Mucosa of descending colon (tissue), 3 donors: Measurements from ENCODE around the gene ANKH. TPM values are rescaled to one million over a fixed set of nuclear protein-coding genes. Genes with fewer than 3 reads are reported as not detected.

Experiments used
- ATAC-seq: fragments of 200-7000 bp; cut with Tn5 transposase; one replicate; pipeline ENCODE4 v1.9.1; 2020; ENCODE audit warnings: mild to moderate bottlenecking, moderate library complexity
- DNase-seq, 3 donors: peaks; one replicate each; pipeline ENCODE4 v3.0.0-alpha.2; 2020
- H3K36me3 ChIP-seq: fragments of 200-600 bp; one replicate; pipeline ENCODE4 v1.8.0; 2021; ENCODE audit warnings: low read depth, mild to moderate bottlenecking
- H3K4me1 ChIP-seq: fragments of 200-600 bp; one replicate; pipeline ENCODE4 v1.8.0; 2021; ENCODE audit warnings: low read depth, mild to moderate bottlenecking
- H3K4me3 ChIP-seq: fragments of 200-600 bp; one replicate; pipeline ENCODE4 v1.8.0; 2021; ENCODE audit warnings: mild to moderate bottlenecking
- H3K9me3 ChIP-seq: fragments of 200-600 bp; one replicate; pipeline ENCODE4 v1.8.0; 2021; ENCODE audit warnings: mild to moderate bottlenecking
- intact Hi-C, 2 donors: fragments of 100-400 bp; cut with DNase I in 1 of 2; cut with micrococcal nuclease in 1 of 2; formaldehyde crosslinking; loops; one replicate each; pipeline versions ENCODE4 v1.11.0 to v1.11.1; 2022; cut with DNase I, micrococcal nuclease
- total RNA-seq, 3 donors: library from RNA; stranded (reverse); fragmentation: NEBNext Ultra II Directional in 2 of 3; extraction: Animal tissue kit (Norgen Biotek cat#: 25700) in 2 of 3; gene quantifications; one replicate each; pipeline versions ENCODE4 v1.2.1 to v1.2.4, GENCODE V29; 2021 to 2023
- TF ChIP-seq, protein P1 (sequence below): fragments of 200-600 bp; IDR thresholded peaks from one replicate; pipeline ENCODE4 v1.8.0; 2022; ENCODE audit warnings: antibody characterized with exemption, mild to moderate bottlenecking
- donor health status: DM: no; HTN: no; CAD: no; lungs with moderate emphysema.
- donor health status: DM: no; HTN: no; CAD: no.
- donor health status: DM: no; HTN: yes; CAD: no.

The ANKH gene
- total RNA-seq, 3 donors from 2014 or later, result 85.4 to 177 (median 105) TPM

DNA sequence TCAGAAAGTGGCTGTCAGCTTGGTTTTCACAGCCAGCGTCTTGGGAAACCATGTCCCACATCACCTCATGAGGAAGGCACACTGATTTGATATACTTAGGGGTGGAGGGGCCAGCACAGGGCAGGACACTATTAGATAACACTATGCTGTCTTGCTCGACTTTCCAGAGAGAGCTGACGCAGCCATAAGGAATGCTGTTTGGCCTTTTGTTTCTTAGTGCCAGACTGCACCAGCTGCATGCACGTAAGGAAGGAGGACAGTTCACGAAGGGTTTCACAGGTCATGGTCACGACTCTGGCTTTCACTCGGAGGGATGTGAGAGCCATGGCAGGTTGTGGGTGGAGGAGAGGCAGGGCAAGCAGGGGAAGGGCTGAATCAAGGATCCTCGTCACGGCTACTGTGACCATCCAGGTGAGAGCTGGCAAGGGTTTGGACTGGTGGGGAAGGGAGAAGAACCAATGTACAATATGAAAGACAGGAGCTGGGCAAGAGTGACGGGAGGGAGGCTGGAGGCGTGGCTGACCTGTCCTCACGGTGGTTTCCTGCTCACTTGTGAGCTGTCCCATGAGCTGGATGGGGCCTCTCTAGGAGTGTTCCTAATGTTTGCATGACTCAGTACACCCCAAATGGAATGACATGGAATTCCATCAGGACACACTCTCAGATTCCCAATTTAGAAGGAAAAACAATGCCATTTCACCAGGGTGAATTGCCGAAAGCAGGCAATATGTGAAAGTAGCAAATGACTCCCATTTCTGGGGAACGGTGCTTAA lies 145.3 kb downstream of the ANKH start:
- DNase-seq, result no peak
- TF ChIP-seq, protein P1, sequence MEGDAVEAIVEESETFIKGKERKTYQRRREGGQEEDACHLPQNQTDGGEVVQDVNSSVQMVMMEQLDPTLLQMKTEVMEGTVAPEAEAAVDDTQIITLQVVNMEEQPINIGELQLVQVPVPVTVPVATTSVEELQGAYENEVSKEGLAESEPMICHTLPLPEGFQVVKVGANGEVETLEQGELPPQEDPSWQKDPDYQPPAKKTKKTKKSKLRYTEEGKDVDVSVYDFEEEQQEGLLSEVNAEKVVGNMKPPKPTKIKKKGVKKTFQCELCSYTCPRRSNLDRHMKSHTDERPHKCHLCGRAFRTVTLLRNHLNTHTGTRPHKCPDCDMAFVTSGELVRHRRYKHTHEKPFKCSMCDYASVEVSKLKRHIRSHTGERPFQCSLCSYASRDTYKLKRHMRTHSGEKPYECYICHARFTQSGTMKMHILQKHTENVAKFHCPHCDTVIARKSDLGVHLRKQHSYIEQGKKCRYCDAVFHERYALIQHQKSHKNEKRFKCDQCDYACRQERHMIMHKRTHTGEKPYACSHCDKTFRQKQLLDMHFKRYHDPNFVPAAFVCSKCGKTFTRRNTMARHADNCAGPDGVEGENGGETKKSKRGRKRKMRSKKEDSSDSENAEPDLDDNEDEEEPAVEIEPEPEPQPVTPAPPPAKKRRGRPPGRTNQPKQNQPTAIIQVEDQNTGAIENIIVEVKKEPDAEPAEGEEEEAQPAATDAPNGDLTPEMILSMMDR, result no peak
- Histone ChIP-seq H3K36me3 (no peaks in the 10 kb centered on the region), H3K9me3 (no peaks in the 10 kb centered on the region), H3K4me3 (no peak overlapping the region), H3K4me1 (peaks cover 15% of the 10 kb centered on the region)
- intact Hi-C loops, result loop anchor here (5.0 kb wide), 2 partner anchors 221 to 286 kb away; no protein-coding TSS in a partner anchor
- no peak for ATAC-seq

DNA sequence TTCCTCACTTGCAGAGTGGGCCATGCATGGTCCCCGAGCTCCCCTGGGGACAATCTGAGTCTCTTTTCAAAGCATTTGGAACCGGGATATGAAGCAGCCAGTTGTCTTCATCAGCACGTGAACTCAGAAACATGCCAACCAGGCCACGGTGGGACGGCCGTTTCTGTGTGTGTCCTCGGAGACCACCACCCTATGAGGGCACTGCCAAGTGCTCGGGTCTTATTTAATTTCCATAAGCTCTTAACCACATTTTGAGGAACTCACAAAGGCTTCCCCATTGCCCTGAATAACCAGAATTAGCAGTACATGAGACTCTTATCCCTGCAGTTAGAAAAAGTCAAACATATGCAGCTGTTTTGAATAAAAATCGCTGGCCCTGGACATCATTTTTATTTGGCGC lies 146.9 kb downstream of the ANKH start:
- H3K36me3 ChIP-seq, result no peaks in the 10 kb centered on the region
- no peak overlapping the region for H3K4me3 ChIP-seq
- intact Hi-C loops, result loop anchor here (5.0 kb wide), 2 partner anchors 223 to 288 kb away; no protein-coding TSS in a partner anchor
- TF ChIP-seq, protein P1, result no peak
- ATAC-seq (no peak), DNase-seq (no peak)
- no peaks in the 10 kb centered on the region for H3K9me3 ChIP-seq
- H3K4me1 ChIP-seq, result peaks cover 15% of the 10 kb centered on the region

DNA sequence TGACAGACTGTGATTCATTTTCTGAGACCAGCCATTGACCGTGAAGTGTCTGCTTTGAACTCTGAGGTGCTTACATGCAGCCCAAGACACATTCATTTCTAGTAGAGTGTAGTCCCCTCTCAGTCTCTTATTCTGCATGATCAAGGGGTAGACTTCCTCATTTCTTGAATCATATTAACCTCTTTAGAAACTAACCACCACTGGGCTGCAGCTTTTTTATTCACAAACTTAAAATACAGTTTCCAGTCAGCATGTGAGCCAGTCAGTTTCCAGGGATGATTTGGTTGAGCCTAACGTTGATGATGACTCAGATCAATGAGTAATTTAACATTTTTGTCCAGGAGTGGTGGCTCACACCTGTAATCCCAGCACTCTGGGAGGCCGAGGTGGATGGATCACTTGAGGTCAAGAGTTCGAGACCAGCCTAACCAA lies 147.9 kb downstream of the ANKH start:
- TF ChIP-seq, protein P1, result no peak
- intact Hi-C loops, result no loop called here
- no peak for ATAC-seq
- no peak for DNase-seq
- Histone ChIP-seq H3K4me1 (peaks cover 11% of the 10 kb centered on the region), H3K36me3 (no peaks in the 10 kb centered on the region), H3K9me3 (no peaks in the 10 kb centered on the region), H3K4me3 (no peak overlapping the region)

DNA sequence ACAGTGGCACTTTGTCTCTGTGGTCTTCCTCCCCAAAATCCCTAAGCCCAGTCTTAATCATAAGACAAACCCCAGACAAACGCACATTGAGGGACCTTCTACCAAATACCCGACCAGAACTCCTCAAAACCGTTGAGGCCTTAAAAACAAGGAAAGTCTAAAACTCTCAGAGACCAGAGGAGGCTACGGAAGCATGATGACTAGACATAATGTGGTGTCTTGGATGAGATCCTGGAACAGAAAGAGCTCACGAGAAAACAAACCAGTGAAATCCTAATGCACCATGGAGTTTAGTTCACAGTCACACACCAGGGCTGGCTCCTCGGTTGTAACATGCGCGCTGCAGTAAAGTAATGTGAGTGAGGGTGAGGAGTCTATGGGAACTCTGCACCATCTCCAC lies 148.7 kb downstream of the ANKH start:
- Histone ChIP-seq H3K9me3 (no peaks in the 10 kb centered on the region), H3K4me3 (no peak overlapping the region), H3K4me1 (peaks cover 4% of the 10 kb centered on the region), H3K36me3 (no peaks in the 10 kb centered on the region)
- no peak for DNase-seq
- ATAC-seq, result no peak
- TF ChIP-seq, protein P1, result no peak
- intact Hi-C loops, result no loop called here

DNA sequence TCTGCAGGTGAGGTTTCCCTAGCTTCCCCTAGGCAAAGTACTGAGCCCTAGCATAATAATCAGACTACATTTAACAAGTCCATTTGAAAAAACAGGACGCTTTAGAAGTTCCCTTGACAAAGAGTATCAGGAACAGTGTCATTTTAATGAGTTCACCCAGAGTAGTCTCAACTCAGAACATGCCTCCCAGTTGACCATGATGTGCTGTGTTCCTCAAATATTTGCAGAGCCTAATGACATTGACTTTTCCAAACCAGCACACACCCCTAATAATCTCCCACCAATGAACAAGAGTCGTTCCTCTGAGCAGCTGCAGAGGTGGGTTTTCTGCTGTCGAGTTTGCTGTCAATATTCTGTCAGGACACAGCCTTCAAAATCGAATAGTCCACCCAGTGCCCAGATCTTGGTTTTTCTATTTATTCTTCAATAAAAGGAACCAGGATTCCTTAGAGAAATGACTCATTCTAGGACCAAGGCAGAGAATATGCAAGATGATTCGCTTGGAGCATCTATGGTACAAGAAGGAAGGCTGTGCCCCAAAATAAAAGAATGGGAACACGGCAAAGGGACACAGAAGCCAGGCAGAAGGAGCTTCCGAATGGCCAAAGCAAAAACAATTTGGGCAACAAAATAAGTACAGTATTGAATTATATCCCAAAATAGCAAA lies 149.5 kb downstream of the ANKH start:
- DNase-seq (no peak), ATAC-seq (peak; percentile 32)
- H3K9me3 ChIP-seq, result no peaks in the 10 kb centered on the region
- no peaks in the 10 kb centered on the region for H3K4me1 ChIP-seq
- TF ChIP-seq, protein P1, result no peak
- intact Hi-C loops, result no loop called here
- H3K4me3 ChIP-seq, result no peak overlapping the region
- no peaks in the 10 kb centered on the region for H3K36me3 ChIP-seq
